Measurements from ENCODE around the gene RGP1. TPM values are rescaled to one million over a fixed set of nuclear protein-coding genes. Genes with fewer than 3 reads are reported as not detected.

The RGP1 gene, protein sequence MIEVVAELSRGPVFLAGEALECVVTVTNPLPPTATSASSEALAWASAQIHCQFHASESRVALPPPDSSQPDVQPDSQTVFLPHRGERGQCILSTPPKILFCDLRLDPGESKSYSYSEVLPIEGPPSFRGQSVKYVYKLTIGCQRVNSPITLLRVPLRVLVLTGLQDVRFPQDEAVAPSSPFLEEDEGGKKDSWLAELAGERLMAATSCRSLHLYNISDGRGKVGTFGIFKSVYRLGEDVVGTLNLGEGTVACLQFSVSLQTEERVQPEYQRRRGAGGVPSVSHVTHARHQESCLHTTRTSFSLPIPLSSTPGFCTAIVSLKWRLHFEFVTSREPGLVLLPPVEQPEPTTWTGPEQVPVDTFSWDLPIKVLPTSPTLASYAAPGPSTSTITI
- total RNA-seq (2014; rRNA removed; shearing (Covaris generic)) = 20.3 and 20.9 TPM in 2 replicates

GRCh38 chr9:35748858-35749514, at the start of gene RGP1, which contains the start of gene GBA2:
RGP1 (plus strand) TSS chr9:35749287; CDS start chr9:35749756, 469 bp downstream.
GBA2 (minus strand) TSS chr9:35749228; CDS start chr9:35748704, 524 bp downstream.

DNA sequence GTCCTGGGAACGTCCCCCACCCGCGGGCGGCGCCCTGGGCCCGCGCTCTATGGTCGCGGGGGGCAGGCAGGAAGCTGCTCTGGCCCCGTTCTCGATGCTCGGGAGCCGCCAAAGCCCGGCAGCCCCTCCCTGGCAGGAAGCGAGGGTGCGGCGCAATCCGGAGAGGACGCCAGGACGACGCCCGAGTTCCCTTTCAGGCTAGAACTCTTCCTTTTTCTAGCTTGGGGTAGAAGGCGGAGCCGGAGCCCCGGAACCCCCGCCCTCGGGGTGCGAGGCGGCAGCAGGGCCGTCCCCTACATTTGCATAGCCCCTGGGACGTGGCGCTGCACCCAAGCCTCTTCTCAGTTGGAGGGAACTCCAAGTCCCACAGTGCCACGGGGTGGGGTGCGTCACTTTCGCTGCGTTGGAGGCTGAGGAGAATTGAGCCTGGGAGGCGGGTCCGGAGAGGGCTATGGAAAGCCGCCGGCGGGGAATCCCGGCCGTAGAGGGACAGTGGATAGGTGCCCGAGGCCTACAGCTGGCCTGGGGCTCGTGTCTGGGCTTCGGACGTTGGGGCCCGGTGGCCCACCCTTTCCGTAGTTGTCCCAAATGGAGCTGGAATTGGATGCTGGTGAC, 16.8 kb upstream of the RGP1 start, which contains the start of the genes CREB3 and TLN1:
Gene CREB3, plus strand, starts transcription at position 482 of the 615 bp plus-strand sequence. Its CDS starts 107 bp downstream, at position 589.
Gene TLN1, minus strand, starts transcription at position 11 of the 615 bp plus-strand sequence. CDS start 6,501 bp downstream, outside the sequence.

DNA sequence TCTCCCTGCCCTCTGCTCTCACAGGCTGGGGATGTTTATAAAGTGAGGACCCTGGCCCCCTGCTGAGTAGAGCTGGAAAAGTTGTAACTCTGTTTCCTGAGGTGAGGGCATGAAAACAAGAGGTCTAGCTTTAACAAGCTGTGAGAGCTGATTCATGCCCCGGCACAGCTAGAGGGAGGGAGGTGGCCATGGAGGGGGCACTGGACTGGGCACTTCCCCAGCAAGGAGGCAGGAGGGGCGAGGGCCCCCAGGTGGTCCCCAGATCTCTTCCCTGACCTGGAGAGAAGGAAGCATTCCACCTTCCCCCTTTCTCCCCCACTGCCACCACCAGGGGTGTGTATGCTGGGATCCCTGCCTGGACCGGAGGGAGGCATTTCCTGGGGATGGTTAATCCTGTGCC, 5.2 kb downstream of the RGP1 start, which contains the start of gene MSMP:
Gene MSMP, minus strand, starts transcription at position 13 of the 400 bp plus-strand sequence. CDS start 147 bp downstream, outside the sequence.

GRCh38 chr9:35791297-35791921, 42.3 kb downstream of the RGP1 start, which contains the start of gene NPR2:
NPR2 (plus strand) TSS chr9:35791591; CDS start chr9:35792409, 818 bp downstream.

Small RNAs within 50 kb of the gene (small RNA-seq; reads per million reads assigned to genes)
- gene MIR6853 = not detected

Other genes starting within 250 kb of the RGP1 start
- 8.5 and 8.9 TPM in 2 replicates for gene TESK1, start 144.0 kb upstream of the RGP1 start, total RNA-seq (2014; rRNA removed; shearing (Covaris generic))
- gene CD72, start 130.9 kb upstream of the RGP1 start, total RNA-seq (2014; rRNA removed; shearing (Covaris generic)) = 1.3 TPM in 1 of 2 replicates, not detected in the other
- gene SIT1, start 98.4 kb upstream of the RGP1 start, total RNA-seq (2014; rRNA removed; shearing (Covaris generic)) = not detected in 2 replicates
- gene RMRP, start 91.3 kb upstream of the RGP1 start, total RNA-seq (2014; rRNA removed; shearing (Covaris generic)) = 24,429 and 35,489 TPM in 2 replicates
- gene CCDC107, start 91.0 kb upstream of the RGP1 start, total RNA-seq (2014; rRNA removed; shearing (Covaris generic)) = 10.5 and 14.1 TPM in 2 replicates
- gene ARHGEF39, start 84.1 kb upstream of the RGP1 start, total RNA-seq (2014; rRNA removed; shearing (Covaris generic)) = 5.9 and 6.6 TPM in 2 replicates
- 23.5 and 29.2 TPM in 2 replicates for gene CA9, start 75.4 kb upstream of the RGP1 start, total RNA-seq (2014; rRNA removed; shearing (Covaris generic))
- 435 and 454 TPM in 2 replicates for gene TPM2, start 59.4 kb upstream of the RGP1 start, total RNA-seq (2014; rRNA removed; shearing (Covaris generic))
- 168 and 176 TPM in 2 replicates for gene TLN1, start 17.1 kb upstream of the RGP1 start, total RNA-seq (2014; rRNA removed; shearing (Covaris generic))
- 37.5 and 41.9 TPM in 2 replicates for gene CREB3, start 16.6 kb upstream of the RGP1 start, total RNA-seq (2014; rRNA removed; shearing (Covaris generic))
- 49.6 and 50.5 TPM in 2 replicates for gene GBA2, start 59 bp upstream of the RGP1 start, total RNA-seq (2014; rRNA removed; shearing (Covaris generic))
- gene MSMP, start 5.0 kb downstream of the RGP1 start, total RNA-seq (2014; rRNA removed; shearing (Covaris generic)) = not detected in 2 replicates
- gene NPR2, start 42.3 kb downstream of the RGP1 start, total RNA-seq (2014; rRNA removed; shearing (Covaris generic)) = 2.0 and 5.1 TPM in 2 replicates
- gene SPAG8, start 63.0 kb downstream of the RGP1 start, total RNA-seq (2014; rRNA removed; shearing (Covaris generic)) = 1.2 and 3.7 TPM in 2 replicates
- 95.7 and 102 TPM in 2 replicates for gene HINT2, start 65.8 kb downstream of the RGP1 start, total RNA-seq (2014; rRNA removed; shearing (Covaris generic))
- not detected in 2 replicates for gene FAM221B, start 79.4 kb downstream of the RGP1 start, total RNA-seq (2014; rRNA removed; shearing (Covaris generic))
- gene TMEM8B, start 79.9 kb downstream of the RGP1 start, total RNA-seq (2014; rRNA removed; shearing (Covaris generic)) = 1.5 and 1.7 TPM in 2 replicates
- gene OR13J1, start 121.1 kb downstream of the RGP1 start, total RNA-seq (2014; rRNA removed; shearing (Covaris generic)) = not detected in 2 replicates
- 7.3 and 10.7 TPM in 2 replicates for gene HRCT1, start 156.9 kb downstream of the RGP1 start, total RNA-seq (2014; rRNA removed; shearing (Covaris generic))
- 0.60 TPM in 1 of 2 replicates, not detected in the other for gene SPAAR, start 160.2 kb downstream of the RGP1 start, total RNA-seq (2014; rRNA removed; shearing (Covaris generic))
- gene OR2S2, start 208.9 kb downstream of the RGP1 start, total RNA-seq (2014; rRNA removed; shearing (Covaris generic)) = not detected in 2 replicates

Data from A375 (cell line).